Measurements from ENCODE around the gene PITPNM1. TPM values are rescaled to one million over a fixed set of nuclear protein-coding genes. Genes with fewer than 3 reads are reported as not detected.

Gene PITPNM1
- total and polyA plus RNA-seq, 2 of the 13 experiments (the other 11 are each of a cell fraction or from before 2014, with no cell fraction given): 8.2 to 8.5 TPM

- TF ChIP-seq ATF7 (IDR thresholded peaks at IDR 0.05): no peak
- TF ChIP-seq ATF7 (CRISPR knock-in tag; IDR thresholded peaks at IDR 0.05): no peak
- no peak for TF ChIP-seq CCDC6 (CRISPR knock-in tag; IDR thresholded peaks at IDR 0.05)
- no peak for TF ChIP-seq KDM1A (CRISPR knock-in tag; IDR thresholded peaks at IDR 0.05)
- 0 out of 2 replicates have a peak, but pooled peaks have one; percentile 7 for TF ChIP-seq RXRA (CRISPR knock-in tag; IDR thresholded peaks at IDR 0.05)
Measured at GRCh38 chr11:67465189-67465510, 40.0 kb downstream of the PITPNM1 start (continued).

GRCh38 chr11:67464411-67465188 is 40.6 kb downstream of the PITPNM1 start:
- ATAC-seq (peak; percentile 83), DNase-seq (ENCODE audit: low spot score) (peak; percentile 86), FAIRE-seq (peak; percentile 37)
- H3K4me1 ChIP-seq (ENCODE audit: insufficient read depth, low read length): peaks cover 48% of the 10 kb centered on the region
- H3K79me2 ChIP-seq (ENCODE audit: insufficient read depth, low read length): no peaks in the 10 kb centered on the region
- in situ Hi-C loops (cut with HindIII; ENCODE audit: extremely low pct_ligation_motif_present, low pct_unique_long_range_greater_than_20kb) (loop anchor here (5.0 kb wide), 2 partner anchors 37 to 62 kb away; partner anchors contain the start of genes PPP1CA, RPS6KB2 and TBC1D10C), intact Hi-C loops (cut with micrococcal nuclease; ENCODE audit: unreplicated experiment) (no loop called here)
- TSS peak; percentile 85 for BruUV-seq (replicated peaks)
- peak overlapping the region; percentile 71 for H3K27ac ChIP-seq (ENCODE audit: extremely low read length, insufficient read depth, low read length)
- no peaks in the 10 kb centered on the region for H3K36me3 ChIP-seq (replicated peaks in 1 of 2; ENCODE audit: control insufficient read depth in 1 of 2, insufficient read depth in 2 of 2, low read length in 2 of 2)
- WGBS (ENCODE audit: low lambda C conversion rate): 20% methylated on average over 12 of the region's 56 CpGs
- no peaks in the 10 kb centered on the region for H4K20me1 ChIP-seq (ENCODE audit: insufficient read depth, low read length)
- no peaks in the 10 kb centered on the region for H3K9me3 ChIP-seq (ENCODE audit: low read length)
- H3K4me2 ChIP-seq (ENCODE audit: low read depth, low read length): peak overlapping the region; percentile 85
- H3K9ac ChIP-seq (ENCODE audit: insufficient read depth, low read depth, low read length): peak overlapping the region; percentile 73
- ChIA-PET CTCF (ENCODE audit: low intra/inter-chr PET ratio, low total read pairs) (no interaction called here), POLR2A (interaction anchor here (0.6 to 2.5 kb wide), 12 partner anchors 9 to 186 kb away, joined by 3 to 16 read pairs (median 4); partner anchors contain the start of genes ACY3, AIP, CORO1B and PPP1CA)
- H3K27me3 ChIP-seq (ENCODE audit: control insufficient read depth in 1 of 2, insufficient read depth in 2 of 2, low read length in 2 of 2): no peaks in the 10 kb centered on the region; a peak in 1 of 5 replicates
- peak overlapping the region; percentile 57 to 97 (median 80) for H3K4me3 ChIP-seq (replicated peaks in 1 of 3; ENCODE audit: insufficient read depth in 1 of 3, low read depth in 2 of 3, low read length in 3 of 3)
- no peak overlapping the region for H2AFZ ChIP-seq (ENCODE audit: low read length)
- TF ChIP-seq CENPT (CRISPR knock-in tag; IDR thresholded peaks at IDR 0.05; ENCODE audit: low read depth) (no peak), ZNF3 (CRISPR knock-in tag; IDR thresholded peaks at IDR 0.05) (no peak), SNAI1 (CRISPR knock-in tag; IDR thresholded peaks at IDR 0.05; ENCODE audit: borderline replicate concordance) (no peak), SMARCE1 (IDR thresholded peaks at IDR 0.05; ENCODE audit: borderline replicate concordance) (no peak), ZC3H13 (CRISPR knock-in tag; IDR thresholded peaks at IDR 0.05) (0 out of 2 replicates have a peak, but pooled peaks have one; percentile 39), ZHX1 (CRISPR knock-in tag; IDR thresholded peaks at IDR 0.05; ENCODE audit: low read depth) (0 out of 2 replicates have a peak, but pooled peaks have one; percentile 38), ELF1 (CRISPR knock-in tag; IDR thresholded peaks at IDR 0.05) (peak; percentile 78), SMAD1 (CRISPR knock-in tag; IDR thresholded peaks at IDR 0.05; ENCODE audit: borderline replicate concordance, low read depth) (0 out of 2 replicates have a peak, but pooled peaks have one; percentile 39), TAF1 (CRISPR knock-in tag; IDR thresholded peaks at IDR 0.05) (peak; percentile 83; the same call in 1 of the 2 replicates), ZNF382 (CRISPR knock-in tag; IDR thresholded peaks at IDR 0.05; ENCODE audit: borderline replicate concordance) (no peak), NR2F2 (IDR thresholded peaks at IDR 0.05; ENCODE audit: borderline replicate concordance, low read depth) (peak; percentile 33; the same call in 1 of the 2 replicates), E2F5 (CRISPR knock-in tag; conservative IDR thresholded peaks at IDR 0.05) (no peak), ZNF547 (CRISPR knock-in tag; IDR thresholded peaks at IDR 0.05) (peak; percentile 46; the same call in 1 of the 2 replicates), ZFP1 (CRISPR knock-in tag; IDR thresholded peaks at IDR 0.05) (no peak), ZNF143 (CRISPR knock-in tag; IDR thresholded peaks at IDR 0.05) (no peak)

Data from HepG2 (cell line).